ENCODE measurements around the gene MNAT1.

Gene MNAT1

GRCh38 chr14:60986500-60986899, 251.9 kb downstream of the MNAT1 start:
- H3K4me3 ChIP-seq (ENCODE audit: low read depth, low read length), result no peak overlapping the region
- DNase-seq (ENCODE audit: low read depth), result no peak

- H3K4me3 ChIP-seq (ENCODE audit: low read depth, low read length), result no peak overlapping the region
- no peak for DNase-seq (ENCODE audit: low read depth)
These were observed 255.0 kb downstream of the MNAT1 start for GRCh38 chr14:60989599-60989998.

GRCh38 chr14:60998617-60999016, 264.1 kb downstream of the MNAT1 start:
- DNase-seq (ENCODE audit: low read depth), result no peak
- no peak overlapping the region for H3K4me3 ChIP-seq (ENCODE audit: low read depth, low read length)

GRCh38 chr14:60999536-60999935, 265.0 kb downstream of the MNAT1 start:
- no peak overlapping the region for H3K4me3 ChIP-seq (ENCODE audit: low read depth, low read length)
- DNase-seq (ENCODE audit: low read depth), result no peak

GRCh38 chr14:61003571-61003970, 269.0 kb downstream of the MNAT1 start:
- no peak overlapping the region for H3K4me3 ChIP-seq (ENCODE audit: low read depth, low read length)
- DNase-seq (ENCODE audit: low read depth), result no peak

GRCh38 chr14:61019537-61019936, 285.0 kb downstream of the MNAT1 start:
- no peak for DNase-seq (ENCODE audit: low read depth)
- H3K4me3 ChIP-seq (ENCODE audit: low read depth, low read length), result no peak overlapping the region

Data from skeletal muscle cell (primary cell).